ENCODE results near the gene GRK6.

DNA sequence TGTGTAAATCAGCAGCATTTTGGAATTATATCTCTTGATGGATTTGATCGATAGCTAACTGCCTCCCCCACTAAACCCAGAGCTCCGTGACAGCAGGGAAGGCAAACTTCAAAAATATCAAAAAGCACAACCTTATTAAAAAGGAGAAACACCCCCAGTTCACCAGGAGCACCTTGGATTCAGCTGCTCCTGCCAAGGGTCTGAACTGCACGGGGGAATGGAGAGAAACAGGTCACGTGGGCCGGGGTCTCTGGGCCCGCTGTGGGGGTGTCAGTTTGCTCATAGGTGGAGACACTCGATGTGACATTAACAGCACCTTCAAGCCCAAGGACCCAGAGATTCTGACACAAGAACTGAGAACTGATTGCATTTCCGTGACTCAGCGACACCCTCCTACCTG is 43.3 kb upstream of the GRK6 start:
- TF ChIP-seq, protein P1, sequence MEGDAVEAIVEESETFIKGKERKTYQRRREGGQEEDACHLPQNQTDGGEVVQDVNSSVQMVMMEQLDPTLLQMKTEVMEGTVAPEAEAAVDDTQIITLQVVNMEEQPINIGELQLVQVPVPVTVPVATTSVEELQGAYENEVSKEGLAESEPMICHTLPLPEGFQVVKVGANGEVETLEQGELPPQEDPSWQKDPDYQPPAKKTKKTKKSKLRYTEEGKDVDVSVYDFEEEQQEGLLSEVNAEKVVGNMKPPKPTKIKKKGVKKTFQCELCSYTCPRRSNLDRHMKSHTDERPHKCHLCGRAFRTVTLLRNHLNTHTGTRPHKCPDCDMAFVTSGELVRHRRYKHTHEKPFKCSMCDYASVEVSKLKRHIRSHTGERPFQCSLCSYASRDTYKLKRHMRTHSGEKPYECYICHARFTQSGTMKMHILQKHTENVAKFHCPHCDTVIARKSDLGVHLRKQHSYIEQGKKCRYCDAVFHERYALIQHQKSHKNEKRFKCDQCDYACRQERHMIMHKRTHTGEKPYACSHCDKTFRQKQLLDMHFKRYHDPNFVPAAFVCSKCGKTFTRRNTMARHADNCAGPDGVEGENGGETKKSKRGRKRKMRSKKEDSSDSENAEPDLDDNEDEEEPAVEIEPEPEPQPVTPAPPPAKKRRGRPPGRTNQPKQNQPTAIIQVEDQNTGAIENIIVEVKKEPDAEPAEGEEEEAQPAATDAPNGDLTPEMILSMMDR (IDR thresholded peaks at IDR 0.05; ENCODE audit: low read length): no peak
- no peak for TF ChIP-seq EZH2phosphoT487 (IDR thresholded peaks at IDR 0.05; ENCODE audit: low read length)
- TF ChIP-seq EZH2 (optimal IDR thresholded peaks at IDR 0.05; ENCODE audit: low read depth, low read length): no peak
